ENCODE results near the gene TMEM233.

DNA sequence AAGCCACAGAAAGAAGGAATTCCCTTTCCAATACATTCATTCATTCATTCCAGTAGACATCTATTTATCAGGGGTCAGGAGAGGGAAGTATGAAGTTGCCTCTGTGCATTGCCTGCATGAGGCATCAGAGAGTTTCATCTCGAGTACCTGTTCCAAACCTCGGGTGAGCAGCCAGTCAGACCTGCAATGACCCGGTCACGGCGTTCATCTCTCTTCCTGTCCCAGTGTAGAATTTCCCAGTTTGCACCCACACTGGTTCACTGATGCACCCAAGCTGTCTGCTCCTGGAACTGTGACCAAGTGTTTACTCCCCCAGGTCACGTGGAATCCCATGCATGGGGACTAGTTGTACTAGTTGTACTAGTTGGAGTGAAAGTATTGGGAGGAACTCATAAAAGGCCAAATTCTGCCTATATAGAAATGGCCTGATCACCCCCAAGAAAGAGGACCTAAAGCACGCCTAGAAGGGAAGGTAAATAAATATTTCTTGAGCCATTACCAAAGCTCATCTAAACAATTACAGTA, 52.0 kb downstream of the TMEM233 start:
- TF ChIP-seq CTCF (IDR thresholded peaks at IDR 0.05) (no peak), POLR2A (IDR thresholded peaks at IDR 0.05) (no peak)

All from esophagus squamous epithelium (tissue), 4 donors.